Spleen (tissue), 7 donors: ENCODE results near the gene LRRC52.

Experiments used
- POLR2AphosphoS5 ChIP-seq, 3 donors: sonication (generic); formaldehyde crosslinking; IDR thresholded peaks; one replicate each; pipeline ENCODE4 v1.5.1; 2017; ENCODE audit warnings: antibody characterized with exemption in 3 of 3
- TF ChIP-seq, protein P1 (sequence below), 11 experiments: fragments of 200-600 bp in 7 of 11; fragments of 450-650 bp in 4 of 11; sonication (generic) in 4 of 11; IDR thresholded peaks in 8 of 11; conservative IDR thresholded peaks in 3 of 11; 1 replicate in 7 of 11; 2 replicates in 4 of 11; pipeline versions ENCODE4 v1.4.0 to v1.8.0; 2016 to 2021; ENCODE audit warnings: antibody characterized with exemption in 11 of 11, inconsistent platforms in 4 of 11, mild to moderate bottlenecking in 1 of 11
- donor health status: DM: no; HTN: no; CAD: no; lungs with moderate emphysema.
- donor health status: DM: no; HTN: no; CAD: no.
- donor health status: DM: no; HTN: no; CAD: no.

GRCh38 chr1:165532053-165532452, 11.7 kb upstream of the LRRC52 start:
- TF ChIP-seq, protein P1, sequence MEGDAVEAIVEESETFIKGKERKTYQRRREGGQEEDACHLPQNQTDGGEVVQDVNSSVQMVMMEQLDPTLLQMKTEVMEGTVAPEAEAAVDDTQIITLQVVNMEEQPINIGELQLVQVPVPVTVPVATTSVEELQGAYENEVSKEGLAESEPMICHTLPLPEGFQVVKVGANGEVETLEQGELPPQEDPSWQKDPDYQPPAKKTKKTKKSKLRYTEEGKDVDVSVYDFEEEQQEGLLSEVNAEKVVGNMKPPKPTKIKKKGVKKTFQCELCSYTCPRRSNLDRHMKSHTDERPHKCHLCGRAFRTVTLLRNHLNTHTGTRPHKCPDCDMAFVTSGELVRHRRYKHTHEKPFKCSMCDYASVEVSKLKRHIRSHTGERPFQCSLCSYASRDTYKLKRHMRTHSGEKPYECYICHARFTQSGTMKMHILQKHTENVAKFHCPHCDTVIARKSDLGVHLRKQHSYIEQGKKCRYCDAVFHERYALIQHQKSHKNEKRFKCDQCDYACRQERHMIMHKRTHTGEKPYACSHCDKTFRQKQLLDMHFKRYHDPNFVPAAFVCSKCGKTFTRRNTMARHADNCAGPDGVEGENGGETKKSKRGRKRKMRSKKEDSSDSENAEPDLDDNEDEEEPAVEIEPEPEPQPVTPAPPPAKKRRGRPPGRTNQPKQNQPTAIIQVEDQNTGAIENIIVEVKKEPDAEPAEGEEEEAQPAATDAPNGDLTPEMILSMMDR (IDR thresholded peaks at IDR 0.05 in 8 of 11, conservative IDR thresholded peaks at IDR 0.05 in 3 of 11), result no peak
- TF ChIP-seq POLR2AphosphoS5 (IDR thresholded peaks at IDR 0.05), result no peak
